Endothelial cell of umbilical vein (primary cell): Measurements from ENCODE around the gene ERICH6B.

Experiments used
- EZH2 ChIP-seq: IDR thresholded peaks from 2 replicates; pipeline ENCODE4 v1.6.1; 2012; ENCODE audit warnings: borderline replicate concordance, low read depth, mild to moderate bottlenecking, moderate library complexity, low read length, inconsistent platforms; ENCODE audit not compliant: severe bottlenecking
- FOS ChIP-seq: IDR thresholded peaks from 2 replicates; pipeline ENCODE4 v1.6.1; 2011; ENCODE audit warnings: mild to moderate bottlenecking, low read length, moderate library complexity, borderline replicate concordance; ENCODE audit not compliant: insufficient read depth
- MYC ChIP-seq: IDR thresholded peaks from one replicate; pipeline ENCODE4 v1.6.1; 2011; ENCODE audit warnings: mild to moderate bottlenecking, low read depth, low read length
- POLR2A ChIP-seq: IDR thresholded peaks from 2 replicates; pipeline ENCODE4 v1.6.1; 2012; ENCODE audit warnings: low read depth, mild to moderate bottlenecking, control low read depth, low read length
- POLR2AphosphoS5 ChIP-seq: IDR thresholded peaks from 2 replicates; pipeline ENCODE4 v1.6.1; 2012; ENCODE audit warnings: low read depth, mild to moderate bottlenecking, control low read depth, low read length, moderate library complexity; ENCODE audit not compliant: insufficient read depth
- TF ChIP-seq, protein P1 (sequence below), 2 donors: IDR thresholded peaks; 1 replicate in 1 of 2; 2 replicates in 1 of 2; pipeline ENCODE4 v1.5.1; 2011; ENCODE audit warnings: low read length in 2 of 2, mild to moderate bottlenecking in 2 of 2, moderate library complexity in 2 of 2, control low read depth in 1 of 2, inconsistent platforms in 1 of 2, low read depth in 1 of 2; ENCODE audit not compliant: insufficient read depth in 1 of 2; ENCODE audit errors: extremely low read depth in 1 of 2
- TF ChIP-seq, protein P2 (sequence below): IDR thresholded peaks from 2 replicates; pipeline ENCODE4 v1.6.1; 2011; ENCODE audit not compliant: insufficient read depth, insufficient read length

DNA sequence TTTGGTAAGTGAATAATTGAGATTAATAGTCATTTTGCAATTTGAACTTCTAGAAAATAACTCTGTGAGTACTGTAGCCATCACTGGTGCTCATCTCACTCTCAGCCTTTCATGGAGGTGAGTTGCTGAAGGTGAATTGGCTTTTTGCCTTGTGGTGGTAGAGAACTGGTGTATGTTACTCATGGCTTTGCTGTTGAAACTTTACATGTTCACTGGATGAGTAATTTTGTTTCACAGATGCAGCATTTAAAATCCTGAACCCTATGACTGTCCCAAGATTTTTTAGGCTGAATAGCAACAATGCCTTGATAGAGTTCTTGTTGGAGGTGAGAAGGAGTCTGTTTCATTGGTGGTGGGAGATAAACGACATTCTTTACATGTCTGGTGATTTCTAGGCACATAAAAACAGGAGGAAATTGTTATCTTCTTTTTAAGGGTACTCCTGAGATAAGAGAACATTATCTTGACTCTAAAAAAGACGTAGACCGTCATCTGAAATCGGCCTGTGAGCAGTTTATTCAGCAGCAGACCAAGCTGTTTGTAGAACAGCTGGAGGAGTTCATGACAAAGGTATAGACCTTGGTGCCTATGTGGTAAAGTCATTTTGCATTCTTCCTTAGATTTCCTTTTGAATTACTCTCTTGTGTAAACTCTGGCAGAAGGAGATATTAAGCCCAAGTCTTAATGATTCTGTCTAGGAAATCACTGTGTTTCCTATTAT is 96.9 kb downstream of the ERICH6B start:
- no peak for TF ChIP-seq POLR2AphosphoS5
- TF ChIP-seq, protein P1, sequence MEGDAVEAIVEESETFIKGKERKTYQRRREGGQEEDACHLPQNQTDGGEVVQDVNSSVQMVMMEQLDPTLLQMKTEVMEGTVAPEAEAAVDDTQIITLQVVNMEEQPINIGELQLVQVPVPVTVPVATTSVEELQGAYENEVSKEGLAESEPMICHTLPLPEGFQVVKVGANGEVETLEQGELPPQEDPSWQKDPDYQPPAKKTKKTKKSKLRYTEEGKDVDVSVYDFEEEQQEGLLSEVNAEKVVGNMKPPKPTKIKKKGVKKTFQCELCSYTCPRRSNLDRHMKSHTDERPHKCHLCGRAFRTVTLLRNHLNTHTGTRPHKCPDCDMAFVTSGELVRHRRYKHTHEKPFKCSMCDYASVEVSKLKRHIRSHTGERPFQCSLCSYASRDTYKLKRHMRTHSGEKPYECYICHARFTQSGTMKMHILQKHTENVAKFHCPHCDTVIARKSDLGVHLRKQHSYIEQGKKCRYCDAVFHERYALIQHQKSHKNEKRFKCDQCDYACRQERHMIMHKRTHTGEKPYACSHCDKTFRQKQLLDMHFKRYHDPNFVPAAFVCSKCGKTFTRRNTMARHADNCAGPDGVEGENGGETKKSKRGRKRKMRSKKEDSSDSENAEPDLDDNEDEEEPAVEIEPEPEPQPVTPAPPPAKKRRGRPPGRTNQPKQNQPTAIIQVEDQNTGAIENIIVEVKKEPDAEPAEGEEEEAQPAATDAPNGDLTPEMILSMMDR (IDR thresholded peaks at IDR 0.05; ENCODE audit: extremely low read depth in 1 of 2, insufficient read depth in 1 of 2, low read depth in 1 of 2, low read length in 2 of 2) = no peak
- TF ChIP-seq, protein P2, sequence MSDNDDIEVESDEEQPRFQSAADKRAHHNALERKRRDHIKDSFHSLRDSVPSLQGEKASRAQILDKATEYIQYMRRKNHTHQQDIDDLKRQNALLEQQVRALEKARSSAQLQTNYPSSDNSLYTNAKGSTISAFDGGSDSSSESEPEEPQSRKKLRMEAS = no peak
- no peak for TF ChIP-seq EZH2
- TF ChIP-seq POLR2A = no peak
- no peak for TF ChIP-seq MYC
- no peak for TF ChIP-seq FOS
